GM23338 (cell line): ENCODE data around the gene BBS10. TPM values are rescaled to one million over a fixed set of nuclear protein-coding genes. Genes with fewer than 3 reads are reported as not detected.
"Not testable (repeated sequence)": the region's sequence is repeated elsewhere in the genome, so short reads cannot be mapped to it uniquely, and the experiment has no call there.

Experiments
- ATAC-seq: fragments of 200-7000 bp; cut with Tn5 transposase; 3 replicates; pipeline ENCODE4 v1.9.1; 2020
- DNase-seq: peaks from one replicate; pipeline ENCODE4 v3.0.0-alpha.2; 2015; ENCODE audit warnings: low spot score
- H2AFZ ChIP-seq: fragments of 200-600 bp; sonication (generic); 2 replicates; pipeline ENCODE4 v1.8.0; 2016; ENCODE audit warnings: antibody characterized with exemption, mild to moderate bottlenecking, moderate library complexity
- H3F3A ChIP-seq: fragments of 200-600 bp; sonication (generic); replicated peaks from 2 replicates; pipeline ENCODE4 v1.8.0; 2017; ENCODE audit warnings: antibody characterized with exemption, mixed run types, low read depth
- H3K27ac ChIP-seq: fragments of 200-600 bp; sonication (generic); 2 replicates; pipeline ENCODE4 v1.6.1; 2016; ENCODE audit warnings: low read depth
- H3K27me3 ChIP-seq: fragments of 200-600 bp; sonication (generic); 2 replicates; pipeline ENCODE4 v1.8.0; 2016; ENCODE audit warnings: mild to moderate bottlenecking, mixed run types, moderate library complexity; ENCODE audit not compliant: insufficient read depth
- H3K36me3 ChIP-seq: fragments of 200-600 bp; sonication (generic); 2 replicates; pipeline ENCODE4 v1.8.0; 2016; ENCODE audit warnings: mild to moderate bottlenecking; ENCODE audit not compliant: insufficient read depth
- H3K4me1 ChIP-seq: fragments of 200-600 bp; sonication (generic); 2 replicates; pipeline ENCODE4 v1.8.0; 2016; ENCODE audit warnings: mild to moderate bottlenecking, moderate library complexity; ENCODE audit not compliant: insufficient read depth
- H3K4me2 ChIP-seq: fragments of 200-600 bp; sonication (generic); 2 replicates; pipeline ENCODE4 v1.7.1; 2017; ENCODE audit warnings: mixed run types
- H3K4me3 ChIP-seq: fragments of 200-600 bp; sonication (generic); 2 replicates; pipeline ENCODE4 v1.6.1; 2016; ENCODE audit warnings: mixed run types
- H3K79me2 ChIP-seq: fragments of 200-600 bp; sonication (generic); replicated peaks from 2 replicates; pipeline ENCODE4 v1.8.0; 2017; ENCODE audit warnings: mild to moderate bottlenecking; ENCODE audit not compliant: insufficient read depth
- H3K9me2 ChIP-seq: fragments of 200-600 bp; sonication (generic); 2 replicates; pipeline ENCODE4 v1.8.0; 2017; ENCODE audit not compliant: insufficient read depth
- H4K20me1 ChIP-seq: fragments of 200-600 bp; sonication (generic); replicated peaks from 2 replicates; pipeline ENCODE4 v1.8.0; 2017; ENCODE audit warnings: mild to moderate bottlenecking; ENCODE audit not compliant: insufficient read depth
- H3K27ac Mint-ChIP-seq: 2 replicates; pipeline ENCODE4 v1.8.0; 2020; ENCODE audit warnings: inconsistent platforms, mild to moderate bottlenecking, moderate library complexity, mixed read lengths
- H3K27me3 Mint-ChIP-seq: 3 replicates; pipeline ENCODE4 v1.8.0; 2022; ENCODE audit warnings: low read depth, mild to moderate bottlenecking, moderate library complexity, mixed read lengths, inconsistent platforms; ENCODE audit not compliant: insufficient read depth, poor library complexity
- H3K36me3 Mint-ChIP-seq: 3 replicates; pipeline ENCODE4 v1.8.0; 2021; ENCODE audit warnings: low read depth, mild to moderate bottlenecking, inconsistent platforms, moderate library complexity, mixed read lengths
- H3K4me1 Mint-ChIP-seq: 3 replicates; pipeline ENCODE4 v1.8.0; 2020; ENCODE audit warnings: mild to moderate bottlenecking, inconsistent platforms, mixed read lengths
- H3K4me3 Mint-ChIP-seq: 3 replicates; pipeline ENCODE4 v1.8.0; 2021; ENCODE audit warnings: moderate library complexity, mild to moderate bottlenecking, inconsistent platforms, mixed read lengths
- H3K9me3 Mint-ChIP-seq: 3 replicates; pipeline ENCODE4 v1.8.0; 2020; ENCODE audit warnings: moderate library complexity, mild to moderate bottlenecking, inconsistent platforms, mixed read lengths
- EZH2 ChIP-seq: fragments of 200-600 bp; sonication (generic); IDR thresholded peaks from one replicate; pipeline ENCODE4 v1.8.0; 2017; ENCODE audit warnings: antibody characterized with exemption, mild to moderate bottlenecking, low read depth; ENCODE audit not compliant: unreplicated experiment
- STAT1 ChIP-seq: IDR thresholded peaks from one replicate; pipeline ENCODE4 v1.6.1; 2016; ENCODE audit warnings: antibody characterized with exemption; ENCODE audit not compliant: unreplicated experiment
- ZNF114 ChIP-seq: fragments of 250-450 bp; sonication (Bioruptor Pico); IDR thresholded peaks from 2 replicates; pipeline ENCODE4 v1.5.0; 2020; ENCODE audit warnings: mild to moderate bottlenecking, moderate library complexity
- ZNF331 ChIP-seq: fragments of 250-450 bp; sonication (Bioruptor Pico); IDR thresholded peaks from 2 replicates; pipeline ENCODE4 v1.5.0; 2020; ENCODE audit warnings: low read depth, mild to moderate bottlenecking, moderate library complexity
- polyA plus RNA-seq: library from polyadenylated mRNA; unstranded; fragments of >200 nt; fragmentation: Nextera tagmentation; extraction: Ambion mirVana; gene quantifications from 2 replicates; pipeline ENCODE4 v1.2.1, GENCODE V29; 2016
- total RNA-seq: library from RNA; depleted of rRNA; stranded (reverse); fragments of >200 nt; shearing (Covaris generic); gene quantifications from 2 replicates; pipeline ENCODE4 v1.2.3, GENCODE V29; 2014
- TF ChIP-seq, protein P1 (sequence below): IDR thresholded peaks from 2 replicates; pipeline ENCODE4 v1.6.1; 2016; ENCODE audit warnings: antibody characterized with exemption
- TF ChIP-seq, protein P2 (sequence below), 2 experiments: fragments of 200-600 bp in 1 of 2; sonication (generic) in 1 of 2; conservative IDR thresholded peaks; 2 replicates each; pipeline versions ENCODE4 v1.5.1 to v1.6.1; 2016 to 2017; ENCODE audit warnings: antibody characterized with exemption in 2 of 2, low read depth in 2 of 2, mild to moderate bottlenecking in 2 of 2, moderate library complexity in 1 of 2
- TF ChIP-seq, protein P3 (sequence below): IDR thresholded peaks from one replicate; pipeline ENCODE4 v1.6.1; 2018; ENCODE audit warnings: antibody characterized with exemption; ENCODE audit not compliant: unreplicated experiment
- TF ChIP-seq, protein P4 (sequence below): fragments of 250-450 bp; sonication (Bioruptor Pico); IDR thresholded peaks from 2 replicates; pipeline ENCODE4 v1.5.0; 2020; ENCODE audit warnings: mild to moderate bottlenecking, moderate library complexity

The BBS10 gene
- total and polyA plus RNA-seq, 2 experiments from 2014 or later, result 5.2 to 12.8 TPM

DNA sequence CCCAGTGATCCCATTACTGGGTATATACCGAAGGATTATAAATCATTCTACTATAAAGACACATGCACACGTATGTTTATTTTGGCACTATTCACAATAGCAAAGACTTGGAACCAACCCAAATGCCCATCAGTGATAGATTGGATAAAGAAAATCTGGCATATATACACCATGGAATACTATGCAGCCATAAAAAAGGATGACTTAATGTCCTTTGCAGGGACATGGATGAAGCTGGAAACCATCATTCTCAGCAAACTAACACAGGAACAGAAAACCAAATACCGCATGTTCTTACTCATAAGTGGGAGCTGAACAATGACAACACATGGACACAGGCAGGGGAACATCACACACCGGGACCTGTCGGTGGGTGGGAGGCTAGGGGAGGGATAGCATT is 15.9 kb upstream of the BBS10 start:
- H3K9me3 Mint-ChIP-seq, H3K4me1 Mint-ChIP-seq, H3K9me2 ChIP-seq, H3K79me2 ChIP-seq, H3K27ac Mint-ChIP-seq, ATAC-seq, H3K27me3 Mint-ChIP-seq, H4K20me1 ChIP-seq, H3K4me1 ChIP-seq, H3K27ac ChIP-seq, H3K4me2 ChIP-seq, H3K27me3 ChIP-seq, H3K4me3 ChIP-seq, H2AFZ ChIP-seq, H3F3A ChIP-seq, DNase-seq, H3K4me3 Mint-ChIP-seq: not testable (repeated sequence)
- H3K36me3 ChIP-seq, result peaks cover 10% of the 10 kb centered on the region; the same call in 1 of the 2 replicates
- H3K36me3 Mint-ChIP-seq, result peaks cover 40% of the 10 kb centered on the region

DNA sequence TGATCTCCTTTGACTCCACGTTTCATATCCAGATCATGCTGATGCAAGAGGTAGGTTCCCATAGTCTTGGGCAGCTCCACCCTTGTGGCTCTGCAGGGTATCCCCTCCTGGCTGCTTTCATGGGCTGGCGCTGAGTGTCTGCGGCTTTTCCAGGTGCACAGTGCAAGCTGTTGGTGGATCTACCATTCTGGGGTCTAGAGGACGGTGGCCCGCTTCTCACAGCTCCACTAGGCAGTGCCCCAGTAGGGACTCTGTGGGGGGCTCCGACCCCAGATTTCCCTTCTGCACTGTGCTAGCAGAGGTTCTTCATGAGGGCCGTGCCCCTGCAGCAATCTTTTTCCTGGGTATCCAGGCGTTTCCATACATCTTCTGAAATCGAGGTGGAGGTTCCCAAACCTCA is 12.1 kb upstream of the BBS10 start:
- Histone ChIP-seq H3K4me1 (no peaks in the 10 kb centered on the region), H3F3A (no peaks in the 10 kb centered on the region), H3K27ac (no peak overlapping the region), H3K4me2 (no peak overlapping the region), H4K20me1 (no peaks in the 10 kb centered on the region), H3K4me3 (no peak overlapping the region), H3K36me3 (no peaks in the 10 kb centered on the region), H2AFZ (no peak overlapping the region), H3K79me2 (0 out of 2 replicates have a peak, but pooled peaks cover 3% of the 10 kb centered on the region), H3K9me2 (no peaks in the 10 kb centered on the region; the same call in 1 of the 2 replicates), H3K27me3 (no peaks in the 10 kb centered on the region)
- no peak overlapping the region for H3K4me3 Mint-ChIP-seq
- no peak overlapping the region for H3K27ac Mint-ChIP-seq
- H3K4me1 Mint-ChIP-seq, result no peaks in the 10 kb centered on the region
- peaks cover 3% of the 10 kb centered on the region; the same call in 1 of the 3 replicates for H3K9me3 Mint-ChIP-seq
- H3K36me3 Mint-ChIP-seq, result peaks cover 26% of the 10 kb centered on the region
- H3K27me3 Mint-ChIP-seq, result no peaks in the 10 kb centered on the region
- DNase-seq (no peak), ATAC-seq (no peak)
- TF ChIP-seq, protein P1, sequence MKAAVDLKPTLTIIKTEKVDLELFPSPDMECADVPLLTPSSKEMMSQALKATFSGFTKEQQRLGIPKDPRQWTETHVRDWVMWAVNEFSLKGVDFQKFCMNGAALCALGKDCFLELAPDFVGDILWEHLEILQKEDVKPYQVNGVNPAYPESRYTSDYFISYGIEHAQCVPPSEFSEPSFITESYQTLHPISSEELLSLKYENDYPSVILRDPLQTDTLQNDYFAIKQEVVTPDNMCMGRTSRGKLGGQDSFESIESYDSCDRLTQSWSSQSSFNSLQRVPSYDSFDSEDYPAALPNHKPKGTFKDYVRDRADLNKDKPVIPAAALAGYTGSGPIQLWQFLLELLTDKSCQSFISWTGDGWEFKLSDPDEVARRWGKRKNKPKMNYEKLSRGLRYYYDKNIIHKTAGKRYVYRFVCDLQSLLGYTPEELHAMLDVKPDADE, result no peak
- TF ChIP-seq STAT1 (no peak), ZNF331 (CRISPR knock-in tag) (no peak), EZH2 (no peak), ZNF114 (no peak)
- TF ChIP-seq, protein P2, sequence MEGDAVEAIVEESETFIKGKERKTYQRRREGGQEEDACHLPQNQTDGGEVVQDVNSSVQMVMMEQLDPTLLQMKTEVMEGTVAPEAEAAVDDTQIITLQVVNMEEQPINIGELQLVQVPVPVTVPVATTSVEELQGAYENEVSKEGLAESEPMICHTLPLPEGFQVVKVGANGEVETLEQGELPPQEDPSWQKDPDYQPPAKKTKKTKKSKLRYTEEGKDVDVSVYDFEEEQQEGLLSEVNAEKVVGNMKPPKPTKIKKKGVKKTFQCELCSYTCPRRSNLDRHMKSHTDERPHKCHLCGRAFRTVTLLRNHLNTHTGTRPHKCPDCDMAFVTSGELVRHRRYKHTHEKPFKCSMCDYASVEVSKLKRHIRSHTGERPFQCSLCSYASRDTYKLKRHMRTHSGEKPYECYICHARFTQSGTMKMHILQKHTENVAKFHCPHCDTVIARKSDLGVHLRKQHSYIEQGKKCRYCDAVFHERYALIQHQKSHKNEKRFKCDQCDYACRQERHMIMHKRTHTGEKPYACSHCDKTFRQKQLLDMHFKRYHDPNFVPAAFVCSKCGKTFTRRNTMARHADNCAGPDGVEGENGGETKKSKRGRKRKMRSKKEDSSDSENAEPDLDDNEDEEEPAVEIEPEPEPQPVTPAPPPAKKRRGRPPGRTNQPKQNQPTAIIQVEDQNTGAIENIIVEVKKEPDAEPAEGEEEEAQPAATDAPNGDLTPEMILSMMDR (conservative IDR thresholded peaks at IDR 0.05; ENCODE audit: low read depth in 2 of 2), result no peak
- TF ChIP-seq, protein P3, sequence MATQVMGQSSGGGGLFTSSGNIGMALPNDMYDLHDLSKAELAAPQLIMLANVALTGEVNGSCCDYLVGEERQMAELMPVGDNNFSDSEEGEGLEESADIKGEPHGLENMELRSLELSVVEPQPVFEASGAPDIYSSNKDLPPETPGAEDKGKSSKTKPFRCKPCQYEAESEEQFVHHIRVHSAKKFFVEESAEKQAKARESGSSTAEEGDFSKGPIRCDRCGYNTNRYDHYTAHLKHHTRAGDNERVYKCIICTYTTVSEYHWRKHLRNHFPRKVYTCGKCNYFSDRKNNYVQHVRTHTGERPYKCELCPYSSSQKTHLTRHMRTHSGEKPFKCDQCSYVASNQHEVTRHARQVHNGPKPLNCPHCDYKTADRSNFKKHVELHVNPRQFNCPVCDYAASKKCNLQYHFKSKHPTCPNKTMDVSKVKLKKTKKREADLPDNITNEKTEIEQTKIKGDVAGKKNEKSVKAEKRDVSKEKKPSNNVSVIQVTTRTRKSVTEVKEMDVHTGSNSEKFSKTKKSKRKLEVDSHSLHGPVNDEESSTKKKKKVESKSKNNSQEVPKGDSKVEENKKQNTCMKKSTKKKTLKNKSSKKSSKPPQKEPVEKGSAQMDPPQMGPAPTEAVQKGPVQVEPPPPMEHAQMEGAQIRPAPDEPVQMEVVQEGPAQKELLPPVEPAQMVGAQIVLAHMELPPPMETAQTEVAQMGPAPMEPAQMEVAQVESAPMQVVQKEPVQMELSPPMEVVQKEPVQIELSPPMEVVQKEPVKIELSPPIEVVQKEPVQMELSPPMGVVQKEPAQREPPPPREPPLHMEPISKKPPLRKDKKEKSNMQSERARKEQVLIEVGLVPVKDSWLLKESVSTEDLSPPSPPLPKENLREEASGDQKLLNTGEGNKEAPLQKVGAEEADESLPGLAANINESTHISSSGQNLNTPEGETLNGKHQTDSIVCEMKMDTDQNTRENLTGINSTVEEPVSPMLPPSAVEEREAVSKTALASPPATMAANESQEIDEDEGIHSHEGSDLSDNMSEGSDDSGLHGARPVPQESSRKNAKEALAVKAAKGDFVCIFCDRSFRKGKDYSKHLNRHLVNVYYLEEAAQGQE, result no peak
- TF ChIP-seq, protein P4, sequence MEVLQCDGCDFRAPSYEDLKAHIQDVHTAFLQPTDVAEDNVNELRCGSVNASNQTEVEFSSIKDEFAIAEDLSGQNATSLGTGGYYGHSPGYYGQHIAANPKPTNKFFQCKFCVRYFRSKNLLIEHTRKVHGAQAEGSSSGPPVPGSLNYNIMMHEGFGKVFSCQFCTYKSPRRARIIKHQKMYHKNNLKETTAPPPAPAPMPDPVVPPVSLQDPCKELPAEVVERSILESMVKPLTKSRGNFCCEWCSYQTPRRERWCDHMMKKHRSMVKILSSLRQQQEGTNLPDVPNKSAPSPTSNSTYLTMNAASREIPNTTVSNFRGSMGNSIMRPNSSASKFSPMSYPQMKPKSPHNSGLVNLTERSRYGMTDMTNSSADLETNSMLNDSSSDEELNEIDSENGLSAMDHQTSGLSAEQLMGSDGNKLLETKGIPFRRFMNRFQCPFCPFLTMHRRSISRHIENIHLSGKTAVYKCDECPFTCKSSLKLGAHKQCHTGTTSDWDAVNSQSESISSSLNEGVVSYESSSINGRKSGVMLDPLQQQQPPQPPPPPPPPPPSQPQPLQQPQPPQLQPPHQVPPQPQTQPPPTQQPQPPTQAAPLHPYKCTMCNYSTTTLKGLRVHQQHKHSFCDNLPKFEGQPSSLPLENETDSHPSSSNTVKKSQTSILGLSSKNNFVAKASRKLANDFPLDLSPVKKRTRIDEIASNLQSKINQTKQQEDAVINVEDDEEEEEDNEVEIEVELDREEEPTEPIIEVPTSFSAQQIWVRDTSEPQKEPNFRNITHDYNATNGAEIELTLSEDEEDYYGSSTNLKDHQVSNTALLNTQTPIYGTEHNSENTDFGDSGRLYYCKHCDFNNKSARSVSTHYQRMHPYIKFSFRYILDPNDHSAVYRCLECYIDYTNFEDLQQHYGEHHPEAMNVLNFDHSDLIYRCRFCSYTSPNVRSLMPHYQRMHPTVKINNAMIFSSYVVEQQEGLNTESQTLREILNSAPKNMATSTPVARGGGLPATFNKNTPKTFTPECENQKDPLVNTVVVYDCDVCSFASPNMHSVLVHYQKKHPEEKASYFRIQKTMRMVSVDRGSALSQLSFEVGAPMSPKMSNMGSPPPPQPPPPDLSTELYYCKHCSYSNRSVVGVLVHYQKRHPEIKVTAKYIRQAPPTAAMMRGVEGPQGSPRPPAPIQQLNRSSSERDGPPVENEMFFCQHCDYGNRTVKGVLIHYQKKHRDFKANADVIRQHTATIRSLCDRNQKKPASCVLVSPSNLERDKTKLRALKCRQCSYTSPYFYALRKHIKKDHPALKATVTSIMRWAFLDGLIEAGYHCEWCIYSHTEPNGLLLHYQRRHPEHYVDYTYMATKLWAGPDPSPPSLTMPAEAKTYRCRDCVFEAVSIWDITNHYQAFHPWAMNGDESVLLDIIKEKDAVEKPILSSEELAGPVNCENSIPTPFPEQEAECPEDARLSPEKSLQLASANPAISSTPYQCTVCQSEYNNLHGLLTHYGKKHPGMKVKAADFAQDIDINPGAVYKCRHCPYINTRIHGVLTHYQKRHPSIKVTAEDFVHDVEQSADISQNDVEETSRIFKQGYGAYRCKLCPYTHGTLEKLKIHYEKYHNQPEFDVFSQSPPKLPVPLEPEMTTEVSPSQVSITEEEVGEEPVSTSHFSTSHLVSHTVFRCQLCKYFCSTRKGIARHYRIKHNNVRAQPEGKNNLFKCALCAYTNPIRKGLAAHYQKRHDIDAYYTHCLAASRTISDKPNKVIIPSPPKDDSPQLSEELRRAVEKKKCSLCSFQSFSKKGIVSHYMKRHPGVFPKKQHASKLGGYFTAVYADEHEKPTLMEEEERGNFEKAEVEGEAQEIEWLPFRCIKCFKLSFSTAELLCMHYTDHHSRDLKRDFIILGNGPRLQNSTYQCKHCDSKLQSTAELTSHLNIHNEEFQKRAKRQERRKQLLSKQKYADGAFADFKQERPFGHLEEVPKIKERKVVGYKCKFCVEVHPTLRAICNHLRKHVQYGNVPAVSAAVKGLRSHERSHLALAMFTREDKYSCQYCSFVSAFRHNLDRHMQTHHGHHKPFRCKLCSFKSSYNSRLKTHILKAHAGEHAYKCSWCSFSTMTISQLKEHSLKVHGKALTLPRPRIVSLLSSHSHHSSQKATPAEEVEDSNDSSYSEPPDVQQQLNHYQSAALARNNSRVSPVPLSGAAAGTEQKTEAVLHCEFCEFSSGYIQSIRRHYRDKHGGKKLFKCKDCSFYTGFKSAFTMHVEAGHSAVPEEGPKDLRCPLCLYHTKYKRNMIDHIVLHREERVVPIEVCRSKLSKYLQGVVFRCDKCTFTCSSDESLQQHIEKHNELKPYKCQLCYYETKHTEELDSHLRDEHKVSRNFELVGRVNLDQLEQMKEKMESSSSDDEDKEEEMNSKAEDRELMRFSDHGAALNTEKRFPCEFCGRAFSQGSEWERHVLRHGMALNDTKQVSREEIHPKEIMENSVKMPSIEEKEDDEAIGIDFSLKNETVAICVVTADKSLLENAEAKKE (CRISPR knock-in tag), result no peak
